ENCODE measurements around the gene LOXL3.

LOXL3 gene

GRCh38 chr2:74553892-74554819, at the start of gene LOXL3, which contains the start of gene DOK1:
Gene LOXL3 (minus strand): TSS chr2:74553942. CDS start chr2:74552634, 1,308 bp downstream.
Gene DOK1 (plus strand): TSS chr2:74554720. CDS start chr2:74554755, 35 bp downstream.
- TF ChIP-seq CTCF (IDR thresholded peaks at IDR 0.05; ENCODE audit: insufficient read depth, missing control alignments), result no peak
- no peak for FAIRE-seq
- DNase-seq (ENCODE audit: insufficient read length, low spot score), result peak; percentile 91

GRCh38 chr2:74602586-74603281, 49.0 kb upstream of the LOXL3 start:
- no peak for FAIRE-seq
- no peak for TF ChIP-seq CTCF (IDR thresholded peaks at IDR 0.05; ENCODE audit: insufficient read depth, missing control alignments)
- DNase-seq (ENCODE audit: insufficient read length, low spot score), result no peak

GRCh38 chr2:74599676-74600075, 45.9 kb upstream of the LOXL3 start:
- no peak for DNase-seq (ENCODE audit: insufficient read length, low spot score)
- FAIRE-seq, result no peak
- TF ChIP-seq CTCF (IDR thresholded peaks at IDR 0.05; ENCODE audit: insufficient read depth, missing control alignments), result no peak

- TF ChIP-seq CTCF (IDR thresholded peaks at IDR 0.05; ENCODE audit: insufficient read depth, missing control alignments), result no peak
- FAIRE-seq (no peak), DNase-seq (ENCODE audit: insufficient read length, low spot score) (no peak)
Observed at GRCh38 chr2:74597410-74597809, 43.7 kb upstream of the LOXL3 start.

- FAIRE-seq, result no peak
Observed at GRCh38 chr2:74596584-74596983, 42.8 kb upstream of the LOXL3 start.

More at GRCh38 chr2:74596584-74596983, 42.8 kb upstream of the LOXL3 start:
- DNase-seq (ENCODE audit: insufficient read length, low spot score), result no peak
- no peak for TF ChIP-seq CTCF (IDR thresholded peaks at IDR 0.05; ENCODE audit: insufficient read depth, missing control alignments)
